Neuron (in vitro differentiated cells): ENCODE data around the gene ZDHHC6.
"Not testable (repeated sequence)": the region's sequence is repeated elsewhere in the genome, so short reads cannot be mapped to it uniquely, and the experiment has no call there.

ENCODE experiments used
- H2AFZ ChIP-seq: one replicate; pipeline ENCODE4 v1.6.1; 2013; ENCODE audit warnings: low read depth, mild to moderate bottlenecking, inconsistent platforms, low read length, moderate library complexity
- H3K27me3 ChIP-seq: one replicate; pipeline ENCODE4 v1.6.1; 2013; ENCODE audit warnings: low read length; ENCODE audit not compliant: insufficient read depth
- H3K36me3 ChIP-seq: one replicate; pipeline ENCODE4 v1.6.1; 2013; ENCODE audit warnings: low read length; ENCODE audit not compliant: insufficient read depth
- H3K4me1 ChIP-seq: one replicate; pipeline ENCODE4 v1.6.1; 2013; ENCODE audit warnings: low read length; ENCODE audit not compliant: insufficient read depth
- H3K4me3 ChIP-seq: 2 replicates; pipeline ENCODE4 v1.5.1; 2013; ENCODE audit warnings: mild to moderate bottlenecking, low read length, moderate library complexity
- H3K9me3 ChIP-seq: one replicate; pipeline ENCODE4 v1.6.1; 2013; ENCODE audit warnings: low read length

The ZDHHC6 gene

GRCh38 chr10:112395809-112396530 is 50.7 kb downstream of the ZDHHC6 start:
- no peak overlapping the region for H3K4me3 ChIP-seq
- H2AFZ ChIP-seq, result no peak overlapping the region
- H3K36me3 ChIP-seq, result no peaks in the 10 kb centered on the region
- H3K9me3 ChIP-seq, result no peaks in the 10 kb centered on the region
- H3K27me3 ChIP-seq, result no peaks in the 10 kb centered on the region
- no peaks in the 10 kb centered on the region for H3K4me1 ChIP-seq

- H3K9me3 ChIP-seq, result no peaks in the 10 kb centered on the region
- no peaks in the 10 kb centered on the region for H3K27me3 ChIP-seq
- no peak overlapping the region for H3K4me3 ChIP-seq
- no peaks in the 10 kb centered on the region for H3K36me3 ChIP-seq
- no peak overlapping the region for H2AFZ ChIP-seq
- peaks cover under 1% of the 10 kb centered on the region for H3K4me1 ChIP-seq
Observed at GRCh38 chr10:112394475-112394875, 52.2 kb downstream of the ZDHHC6 start.

DNA sequence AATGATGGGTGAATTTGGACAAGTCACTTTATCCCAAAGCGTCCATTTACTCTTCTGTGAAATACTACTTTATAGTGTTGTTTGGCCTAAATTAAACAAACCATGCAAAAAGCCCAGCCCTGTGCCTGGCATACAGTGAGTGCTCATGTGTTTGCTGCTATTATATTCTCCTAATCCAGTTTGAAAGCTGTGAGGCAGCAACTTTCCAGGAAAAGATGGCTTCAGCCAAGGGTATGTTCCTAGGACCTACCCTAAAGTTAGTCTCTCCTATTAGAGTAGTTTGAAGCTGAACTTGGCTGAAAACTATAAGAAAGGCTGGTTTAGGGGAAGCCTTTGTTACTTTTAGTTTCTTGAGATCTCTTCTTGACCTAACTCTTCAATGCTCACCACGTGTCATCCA is 52.9 kb downstream of the ZDHHC6 start:
- H2AFZ ChIP-seq, result no peak overlapping the region
- peaks cover 3% of the 10 kb centered on the region for H3K4me1 ChIP-seq
- H3K9me3 ChIP-seq, result no peaks in the 10 kb centered on the region
- no peaks in the 10 kb centered on the region for H3K27me3 ChIP-seq
- H3K4me3 ChIP-seq, result no peak overlapping the region
- no peaks in the 10 kb centered on the region for H3K36me3 ChIP-seq

DNA sequence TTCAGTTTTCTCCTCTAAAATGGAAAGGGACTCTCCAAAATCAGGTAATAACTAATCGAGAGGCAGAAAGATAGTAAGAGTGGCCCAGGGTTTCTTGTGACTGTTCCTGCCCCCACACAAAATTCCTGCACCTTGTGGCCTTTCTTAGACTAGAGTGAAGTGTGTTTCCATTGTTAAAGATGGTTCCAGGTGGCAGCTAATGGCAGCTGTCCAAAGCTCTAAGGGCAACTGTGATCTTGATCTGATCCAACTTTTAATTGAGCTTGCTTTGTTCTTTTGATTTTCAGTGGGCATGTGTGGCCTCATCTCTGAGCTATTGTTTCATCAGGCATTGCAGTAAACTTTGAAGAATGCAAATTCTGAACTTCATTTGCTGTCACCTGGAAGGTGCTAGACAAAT is 53.4 kb downstream of the ZDHHC6 start:
- Histone ChIP-seq H3K4me3 (no peak overlapping the region), H2AFZ (no peak overlapping the region)

DNA sequence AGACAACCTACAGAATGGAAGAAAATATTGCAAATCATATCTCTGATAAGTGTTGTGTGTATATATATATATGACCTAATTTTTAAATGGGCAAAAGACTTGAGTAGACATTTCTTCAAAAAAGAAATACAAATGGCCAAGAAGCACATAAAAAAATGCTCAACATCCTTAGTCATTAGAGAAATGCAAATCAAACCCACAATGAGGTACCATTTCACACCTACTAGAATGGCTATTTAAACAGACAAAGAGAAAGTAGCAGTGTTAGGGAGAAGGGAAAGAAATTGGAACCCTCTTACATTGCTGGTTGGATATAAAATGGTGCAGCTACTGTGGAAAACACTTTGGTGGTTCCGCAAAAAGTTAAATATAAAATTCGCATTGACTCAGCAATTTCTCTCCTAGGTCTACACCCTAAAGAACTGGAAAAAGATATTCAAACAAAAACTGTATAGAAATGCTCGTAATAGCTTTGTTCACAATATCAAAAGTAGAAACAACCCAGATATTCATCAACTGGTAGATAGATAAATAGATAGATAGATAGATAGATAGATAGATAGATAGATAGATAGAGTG is 56.5 kb downstream of the ZDHHC6 start:
- H3K4me3 ChIP-seq, result no peak overlapping the region
- H3K36me3 ChIP-seq, result no peaks in the 10 kb centered on the region
- H3K9me3 ChIP-seq, result no peaks in the 10 kb centered on the region
- peaks cover 3% of the 10 kb centered on the region for H3K4me1 ChIP-seq
- no peaks in the 10 kb centered on the region for H3K27me3 ChIP-seq
- no peak overlapping the region for H2AFZ ChIP-seq

More for the DNA sequence above, 53.4 kb downstream of the ZDHHC6 start:
- Histone ChIP-seq H3K4me1 (peaks cover 3% of the 10 kb centered on the region), H3K36me3 (no peaks in the 10 kb centered on the region), H3K27me3 (no peaks in the 10 kb centered on the region), H3K9me3 (no peaks in the 10 kb centered on the region)

- Histone ChIP-seq H3K36me3 (no peaks in the 10 kb centered on the region), H2AFZ (no peak overlapping the region), H3K9me3 (no peaks in the 10 kb centered on the region), H3K4me3 (no peak overlapping the region), H3K4me1 (peaks cover 3% of the 10 kb centered on the region), H3K27me3 (no peaks in the 10 kb centered on the region)
Observed at GRCh38 chr10:112389271-112389822, 57.4 kb downstream of the ZDHHC6 start.

GRCh38 chr10:112388548-112388947 is 58.2 kb downstream of the ZDHHC6 start:
- no peaks in the 10 kb centered on the region for H3K9me3 ChIP-seq
- no peak overlapping the region for H3K4me3 ChIP-seq
- no peak overlapping the region for H2AFZ ChIP-seq
- H3K4me1 ChIP-seq, result peaks cover 4% of the 10 kb centered on the region
- no peaks in the 10 kb centered on the region for H3K36me3 ChIP-seq
- no peaks in the 10 kb centered on the region for H3K27me3 ChIP-seq

DNA sequence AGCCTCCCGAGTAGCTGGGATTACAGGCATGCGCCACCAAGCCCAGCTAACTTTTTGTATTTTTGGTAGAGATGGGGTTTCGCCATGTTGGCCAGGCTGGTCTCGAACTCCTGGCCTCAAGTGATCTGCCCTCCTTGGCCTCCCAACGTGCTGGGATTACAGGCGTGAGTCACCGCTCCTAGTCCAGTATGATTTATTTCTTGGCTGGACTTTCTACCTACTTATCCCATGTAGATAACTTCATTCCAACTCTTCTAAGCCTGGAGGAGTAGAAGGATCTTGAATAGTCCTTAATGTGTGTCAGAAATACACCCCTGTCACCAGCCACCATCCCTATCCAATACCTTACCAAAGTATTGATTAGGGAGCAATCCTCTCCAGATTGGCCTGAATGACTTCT is 58.7 kb downstream of the ZDHHC6 start:
- not testable (repeated sequence) for H3K9me3 ChIP-seq, H2AFZ ChIP-seq, H3K27me3 ChIP-seq, H3K36me3 ChIP-seq, H3K4me3 ChIP-seq, H3K4me1 ChIP-seq

GRCh38 chr10:112385201-112385600 is 61.5 kb downstream of the ZDHHC6 start:
- no peaks in the 10 kb centered on the region for H3K36me3 ChIP-seq
- no peaks in the 10 kb centered on the region for H3K9me3 ChIP-seq
- peaks cover 9% of the 10 kb centered on the region for H3K4me1 ChIP-seq
- H3K4me3 ChIP-seq, result no peak overlapping the region
- H2AFZ ChIP-seq, result no peak overlapping the region
- no peaks in the 10 kb centered on the region for H3K27me3 ChIP-seq

- no peaks in the 10 kb centered on the region for H3K27me3 ChIP-seq
Observed at GRCh38 chr10:112384141-112384540, 62.6 kb downstream of the ZDHHC6 start.

DNA sequence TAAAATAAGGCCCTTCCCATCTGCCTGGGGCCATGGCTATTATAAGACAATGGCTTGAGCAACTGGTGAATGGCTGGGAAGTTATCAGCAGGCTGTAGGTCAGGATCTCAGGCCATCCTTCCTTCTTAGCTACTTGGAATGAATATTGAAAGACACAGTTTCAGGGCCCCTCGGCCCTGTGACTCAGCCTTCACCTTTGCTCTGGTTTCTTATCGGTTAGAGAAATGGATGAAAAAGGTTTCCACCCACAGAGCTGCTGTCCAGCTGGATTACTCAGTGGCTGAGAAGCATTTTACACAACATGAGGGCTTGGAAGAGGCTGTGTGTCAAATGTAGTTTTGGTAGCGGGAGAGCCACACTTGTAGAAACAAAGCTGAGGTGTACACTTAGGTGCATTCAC is 63.4 kb downstream of the ZDHHC6 start:
- no peak overlapping the region for H2AFZ ChIP-seq
- no peaks in the 10 kb centered on the region for H3K27me3 ChIP-seq
- no peaks in the 10 kb centered on the region for H3K36me3 ChIP-seq
- H3K4me3 ChIP-seq, result no peak overlapping the region
- H3K4me1 ChIP-seq, result peaks cover 7% of the 10 kb centered on the region
- no peaks in the 10 kb centered on the region for H3K9me3 ChIP-seq

More at GRCh38 chr10:112384141-112384540, 62.6 kb downstream of the ZDHHC6 start:
- H2AFZ ChIP-seq, result no peak overlapping the region
- peaks cover 7% of the 10 kb centered on the region for H3K4me1 ChIP-seq
- H3K36me3 ChIP-seq, result no peaks in the 10 kb centered on the region
- no peaks in the 10 kb centered on the region for H3K9me3 ChIP-seq
- no peak overlapping the region for H3K4me3 ChIP-seq

DNA sequence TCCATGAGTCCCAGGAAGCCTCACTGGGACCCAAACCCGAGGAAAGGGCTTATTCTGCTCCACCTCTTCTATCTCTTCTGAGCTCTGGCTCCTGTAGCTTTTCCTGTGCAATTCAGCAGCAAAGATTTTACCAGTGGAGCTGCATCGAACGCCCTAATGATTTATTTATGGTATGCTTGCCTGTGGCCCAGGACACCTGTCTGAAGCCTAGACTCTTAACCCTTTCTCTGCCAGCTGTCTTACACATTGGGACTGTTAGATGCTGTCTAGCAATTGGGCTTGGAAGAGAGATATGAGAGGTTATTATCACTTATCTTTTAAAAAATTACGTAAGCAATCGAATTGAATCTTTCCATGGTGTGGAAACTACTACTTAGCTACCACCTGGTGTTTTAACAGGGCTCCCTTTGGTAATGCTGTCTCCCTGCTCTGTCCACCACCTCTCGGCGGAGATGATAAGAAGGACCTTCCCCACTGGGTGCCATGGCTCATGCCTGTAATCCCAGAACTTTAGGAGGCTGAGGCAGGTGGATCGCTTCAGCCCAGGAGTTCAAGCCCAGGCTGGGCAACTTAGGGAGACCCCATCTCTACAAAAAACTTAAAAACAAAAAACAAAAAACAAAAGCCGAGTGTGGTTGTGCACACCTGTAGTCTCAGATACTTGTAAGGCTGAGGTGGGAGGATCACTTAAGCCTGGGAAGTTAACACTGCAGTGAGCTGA is 64.0 kb downstream of the ZDHHC6 start:
- no peak overlapping the region for H3K4me3 ChIP-seq
- no peaks in the 10 kb centered on the region for H3K36me3 ChIP-seq
- H3K9me3 ChIP-seq, result no peaks in the 10 kb centered on the region
- H3K27me3 ChIP-seq, result no peaks in the 10 kb centered on the region
- no peak overlapping the region for H2AFZ ChIP-seq
- peaks cover 7% of the 10 kb centered on the region for H3K4me1 ChIP-seq
